ENCODE results near the gene SUPT7L. TPM values are rescaled to one million over a fixed set of nuclear protein-coding genes. Genes with fewer than 3 reads are reported as not detected.
"Not testable (repeated sequence)": the region's sequence is repeated elsewhere in the genome, so short reads cannot be mapped to it uniquely, and the experiment has no call there.

The SUPT7L gene
- polyA plus RNA-seq, 1 donor from 2014 or later = 15.4 TPM

- Mint-ChIP-seq H3K27me3 (peaks cover 2% of the 10 kb centered on the region), H3K4me1 (no peaks in the 10 kb centered on the region), H3K36me3 (peaks cover 6% of the 10 kb centered on the region), H3K9me3 (no peaks in the 10 kb centered on the region), H3K27ac (no peak overlapping the region), H3K4me3 (no peak overlapping the region)
Measured at GRCh38 chr2:27702302-27702701, 38.9 kb upstream of the SUPT7L start.

DNA sequence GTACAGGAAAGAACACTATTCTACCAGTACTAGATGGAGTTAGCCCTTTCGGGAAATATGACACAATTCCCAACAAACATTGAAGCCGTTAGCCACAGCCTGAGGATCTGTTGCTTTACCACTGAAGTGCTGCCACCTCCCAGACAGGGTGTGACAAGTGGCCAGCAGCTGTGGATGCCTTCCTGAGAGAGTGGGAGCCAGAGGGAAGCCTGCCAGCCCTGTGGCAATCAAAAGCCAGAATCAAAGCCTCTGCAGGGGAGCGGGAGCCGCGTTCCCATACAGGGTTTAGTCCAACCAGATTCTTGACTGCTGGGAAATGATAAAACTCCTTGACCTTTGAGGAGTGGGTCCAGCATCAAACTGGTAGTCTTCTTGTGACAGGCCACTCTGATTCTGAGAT lies 38.3 kb upstream of the SUPT7L start:
- H3K27ac Mint-ChIP-seq = no peak overlapping the region
- no peaks in the 10 kb centered on the region for H3K9me3 Mint-ChIP-seq
- no peaks in the 10 kb centered on the region for H3K4me1 Mint-ChIP-seq
- peaks cover 2% of the 10 kb centered on the region for H3K27me3 Mint-ChIP-seq
- H3K36me3 Mint-ChIP-seq = peaks cover 7% of the 10 kb centered on the region
- H3K4me3 Mint-ChIP-seq = no peak overlapping the region

- H3K4me1 Mint-ChIP-seq = no peaks in the 10 kb centered on the region
- no peaks in the 10 kb centered on the region for H3K9me3 Mint-ChIP-seq
- peaks cover 13% of the 10 kb centered on the region for H3K36me3 Mint-ChIP-seq
- no peak overlapping the region for H3K4me3 Mint-ChIP-seq
- no peak overlapping the region for H3K27ac Mint-ChIP-seq
- no peaks in the 10 kb centered on the region for H3K27me3 Mint-ChIP-seq
Measured at GRCh38 chr2:27697660-27698059, 34.2 kb upstream of the SUPT7L start.

- Mint-ChIP-seq H3K4me1 (no peaks in the 10 kb centered on the region), H3K27me3 (no peaks in the 10 kb centered on the region), H3K9me3 (no peaks in the 10 kb centered on the region), H3K4me3 (no peak overlapping the region), H3K27ac (no peak overlapping the region), H3K36me3 (peaks cover 6% of the 10 kb centered on the region)
Measured at GRCh38 chr2:27690052-27690451, 26.6 kb upstream of the SUPT7L start.

DNA sequence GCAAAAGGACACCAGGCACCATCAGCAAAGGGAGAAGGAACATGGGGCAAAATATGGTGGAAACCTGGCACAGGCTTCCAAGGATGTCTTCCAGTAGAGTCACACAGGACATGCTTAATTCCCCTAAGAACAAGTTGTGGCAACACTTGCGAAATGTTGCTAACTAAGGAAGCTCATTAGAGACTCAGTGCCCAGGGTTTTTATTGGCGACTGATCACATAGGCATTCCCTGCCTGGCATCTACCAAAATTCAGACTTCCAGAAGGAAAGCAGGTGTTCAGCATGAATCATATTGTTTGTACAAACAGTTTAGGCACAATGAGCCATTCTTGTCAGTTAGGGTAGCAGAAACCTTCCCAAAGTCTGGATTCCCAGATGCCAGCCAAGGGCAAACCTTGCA lies 26.0 kb upstream of the SUPT7L start:
- Mint-ChIP-seq H3K36me3 (peaks cover 6% of the 10 kb centered on the region), H3K27ac (no peak overlapping the region), H3K27me3 (no peaks in the 10 kb centered on the region), H3K4me3 (no peak overlapping the region), H3K9me3 (no peaks in the 10 kb centered on the region), H3K4me1 (no peaks in the 10 kb centered on the region)

- H3K36me3 Mint-ChIP-seq = peaks cover 9% of the 10 kb centered on the region
- no peaks in the 10 kb centered on the region for H3K27me3 Mint-ChIP-seq
- no peak overlapping the region for H3K27ac Mint-ChIP-seq
- no peak overlapping the region for H3K4me3 Mint-ChIP-seq
- no peaks in the 10 kb centered on the region for H3K9me3 Mint-ChIP-seq
- H3K4me1 Mint-ChIP-seq = peaks cover 2 to 6% (median 3%) of the 10 kb centered on the region in 3 donors
Measured at GRCh38 chr2:27687232-27687631, 23.8 kb upstream of the SUPT7L start.

DNA sequence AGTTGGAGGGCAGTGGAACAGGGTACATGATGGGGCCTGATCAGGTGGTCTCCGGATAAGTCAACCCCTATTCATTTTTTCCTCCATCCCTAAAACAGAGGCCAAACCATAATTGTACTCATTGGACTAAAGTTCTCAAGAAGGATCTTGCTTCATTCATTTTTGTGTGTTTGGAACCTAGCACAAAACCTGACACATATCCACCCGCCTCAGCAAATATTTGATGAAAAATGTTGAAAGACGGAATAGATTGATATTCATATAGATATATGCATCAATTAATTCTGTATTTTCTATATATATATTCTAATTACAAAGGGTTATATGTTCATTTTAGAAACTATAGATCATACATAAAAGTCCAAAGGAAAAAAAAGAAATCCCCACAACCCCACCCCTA lies 22.2 kb upstream of the SUPT7L start:
- H3K4me1 Mint-ChIP-seq = peaks cover 3 to 6% (median 3%) of the 10 kb centered on the region in 3 donors
- H3K27me3 Mint-ChIP-seq = no peaks in the 10 kb centered on the region
- H3K9me3 Mint-ChIP-seq = no peaks in the 10 kb centered on the region
- H3K36me3 Mint-ChIP-seq = peaks cover 7% of the 10 kb centered on the region
- peak overlapping the region in 2 of 3 donors; percentile 29 to 80 for H3K27ac Mint-ChIP-seq
- H3K4me3 Mint-ChIP-seq = no peak overlapping the region

DNA sequence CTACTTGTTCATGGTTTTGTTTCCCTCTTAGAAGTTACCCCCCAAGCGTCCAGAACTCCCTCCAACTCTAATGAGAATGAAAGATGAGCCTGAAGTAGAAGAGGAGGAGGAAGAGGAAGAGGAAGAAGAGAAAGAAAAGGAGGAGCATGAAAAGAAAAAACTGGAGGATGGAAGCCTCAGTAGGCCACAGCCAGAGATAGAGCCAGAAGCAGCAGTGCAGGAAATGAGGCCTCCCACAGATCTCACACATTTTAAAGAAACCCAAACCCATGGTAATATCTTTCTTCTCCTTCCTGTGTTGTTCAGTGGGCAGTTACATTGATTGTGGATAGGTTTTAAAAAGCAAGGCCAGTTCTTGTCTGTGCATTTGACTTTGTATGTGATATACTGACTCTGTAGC lies 21.6 kb upstream of the SUPT7L start:
- not testable (repeated sequence) for H3K36me3 Mint-ChIP-seq, H3K4me3 Mint-ChIP-seq, H3K4me1 Mint-ChIP-seq

DNA sequence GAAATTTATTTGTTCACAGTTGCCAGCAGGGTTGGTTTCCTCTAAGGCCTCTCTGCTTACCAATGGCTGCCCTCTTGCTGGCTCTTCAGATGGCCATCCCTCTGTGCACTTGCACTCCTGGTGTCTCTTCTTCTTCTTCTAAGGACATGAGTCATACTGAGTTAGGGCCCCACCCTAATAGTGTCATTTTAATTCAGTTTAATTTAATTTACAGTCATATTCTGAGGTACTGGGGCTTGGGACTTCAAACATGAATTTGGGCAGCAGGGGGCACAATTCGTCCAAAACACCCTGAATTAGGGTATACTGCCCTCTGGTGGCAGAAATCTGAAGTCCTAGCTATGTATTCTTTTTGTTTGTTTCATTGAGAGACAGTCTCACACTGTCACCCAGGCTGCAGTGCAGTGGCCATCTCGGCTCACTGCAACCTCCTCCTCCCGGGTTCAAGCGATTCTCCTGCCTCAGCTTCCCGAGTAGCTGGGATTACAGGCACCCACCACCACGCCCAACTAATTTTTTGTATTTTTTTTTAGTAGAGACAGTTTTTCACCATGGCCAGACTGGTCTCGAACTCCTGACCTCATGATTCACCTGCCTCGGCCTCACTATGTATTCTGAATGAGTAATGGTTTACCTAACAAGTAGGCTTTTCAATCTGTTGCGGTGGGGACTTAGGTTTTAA lies 20.1 kb upstream of the SUPT7L start:
- H3K36me3 Mint-ChIP-seq = peaks cover 10% of the 10 kb centered on the region
- H3K4me3 Mint-ChIP-seq = no peak overlapping the region
- no peaks in the 10 kb centered on the region for H3K27me3 Mint-ChIP-seq
- no peaks in the 10 kb centered on the region for H3K9me3 Mint-ChIP-seq
- H3K4me1 Mint-ChIP-seq = peaks cover 3 to 6% (median 3%) of the 10 kb centered on the region in 3 donors
- H3K27ac Mint-ChIP-seq = peak overlapping the region in 1 of 3 donors; percentile 67

More for the DNA sequence above, 21.6 kb upstream of the SUPT7L start:
- H3K9me3 Mint-ChIP-seq, H3K27me3 Mint-ChIP-seq: not testable (repeated sequence)
- peak overlapping the region in 2 of 3 donors; percentile 29 to 80 for H3K27ac Mint-ChIP-seq

DNA sequence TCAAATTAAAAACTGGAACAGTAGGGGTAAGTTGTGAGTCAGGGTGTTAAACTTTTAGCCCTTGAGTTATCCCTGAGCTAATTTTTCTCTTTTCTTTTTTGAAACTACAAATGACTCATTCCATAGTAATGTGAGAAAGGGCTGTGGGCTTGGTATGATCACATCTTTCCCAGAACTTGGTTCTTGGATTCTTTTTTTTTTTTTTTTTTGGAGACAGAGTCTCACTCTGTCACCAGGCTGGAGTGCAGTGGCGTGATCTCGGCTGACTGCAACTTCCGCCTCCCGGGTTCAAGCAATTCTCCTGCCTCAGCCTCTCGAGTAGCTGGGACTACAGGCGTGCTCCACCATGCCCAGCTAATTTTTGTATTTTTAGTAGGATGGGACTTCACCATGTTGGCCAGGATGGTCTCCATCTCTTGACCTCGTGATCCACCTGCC lies 18.9 kb upstream of the SUPT7L start:
- not testable (repeated sequence) for H3K4me1 Mint-ChIP-seq, H3K36me3 Mint-ChIP-seq, H3K9me3 Mint-ChIP-seq, H3K4me3 Mint-ChIP-seq, H3K27me3 Mint-ChIP-seq, H3K27ac Mint-ChIP-seq

DNA sequence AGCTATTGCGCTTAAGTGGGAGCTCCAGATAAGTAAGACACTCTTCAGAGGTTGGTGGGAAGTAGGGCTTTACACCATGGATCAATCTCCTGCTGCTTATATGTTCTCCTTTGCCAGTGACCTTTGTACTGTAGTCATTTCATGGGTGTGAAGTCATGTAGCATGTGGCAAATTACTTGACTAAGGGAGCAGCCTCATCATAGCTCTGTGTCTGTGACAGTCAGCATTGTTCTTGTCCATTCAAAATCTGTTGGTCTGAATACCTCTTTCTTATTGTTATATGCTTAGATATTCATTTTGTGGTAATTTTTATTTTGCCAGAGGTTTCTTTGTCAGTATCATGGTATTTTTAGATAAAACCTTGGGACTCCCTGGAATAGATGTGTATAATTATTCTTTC lies 18.4 kb upstream of the SUPT7L start:
- H3K4me1 Mint-ChIP-seq = peaks cover 3 to 6% (median 3%) of the 10 kb centered on the region in 3 donors
- H3K27me3 Mint-ChIP-seq = no peaks in the 10 kb centered on the region
- H3K9me3 Mint-ChIP-seq = no peaks in the 10 kb centered on the region
- no peak overlapping the region for H3K4me3 Mint-ChIP-seq
- H3K36me3 Mint-ChIP-seq = peaks cover 7% of the 10 kb centered on the region
- no peak overlapping the region for H3K27ac Mint-ChIP-seq

GRCh38 chr2:27680571-27680970 lies 17.2 kb upstream of the SUPT7L start:
- Mint-ChIP-seq H3K4me1 (peaks cover 3 to 6% (median 3%) of the 10 kb centered on the region in 3 donors), H3K27ac (peak overlapping the region in 1 of 3 donors; percentile 8), H3K4me3 (no peak overlapping the region), H3K27me3 (no peaks in the 10 kb centered on the region), H3K9me3 (no peaks in the 10 kb centered on the region), H3K36me3 (peaks cover 9% of the 10 kb centered on the region)

DNA sequence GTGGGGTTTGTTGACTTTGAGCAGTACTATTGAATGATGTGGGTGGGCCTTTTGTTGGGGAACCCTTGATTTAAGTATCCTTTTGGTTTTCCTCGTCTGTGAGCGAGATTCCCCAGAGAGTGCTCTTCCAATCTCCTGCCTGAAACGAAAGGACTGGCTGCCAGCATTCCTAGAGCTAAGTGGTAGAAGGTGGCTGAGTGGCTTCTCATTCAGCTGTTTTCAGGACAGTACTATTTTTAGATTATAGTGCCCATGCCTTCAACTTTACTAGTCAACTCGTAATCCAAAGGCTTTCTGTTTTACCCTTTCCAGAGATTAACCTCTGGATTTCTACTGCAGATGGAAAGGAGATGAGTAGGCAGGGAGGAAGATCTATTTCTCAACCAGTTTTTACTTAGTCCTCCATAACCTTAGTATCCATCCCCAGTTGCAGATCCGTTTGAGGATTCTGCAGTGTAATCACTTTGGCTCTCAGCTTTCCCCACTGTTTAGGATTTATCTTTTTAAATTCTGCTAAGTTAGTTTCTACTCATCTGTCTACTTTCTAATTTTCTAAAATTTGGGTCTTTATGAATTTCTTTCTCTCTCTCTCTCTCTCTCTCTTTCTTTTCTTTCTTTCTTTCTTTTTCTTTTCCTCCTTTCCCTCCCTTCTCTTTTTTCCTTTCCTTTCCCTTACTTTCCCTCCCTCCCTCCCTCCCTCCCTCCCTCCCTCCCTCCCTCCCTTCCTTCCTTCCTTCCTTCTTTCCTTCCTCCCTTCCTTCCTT lies 9.5 kb upstream of the SUPT7L start:
- peaks cover 0 to 4% (median 3%) of the 10 kb centered on the region in 3 donors for H3K4me1 Mint-ChIP-seq
- no peaks in the 10 kb centered on the region for H3K27me3 Mint-ChIP-seq
- H3K27ac Mint-ChIP-seq = no peak overlapping the region
- H3K9me3 Mint-ChIP-seq = no peaks in the 10 kb centered on the region
- peaks cover 7% of the 10 kb centered on the region for H3K36me3 Mint-ChIP-seq
- H3K4me3 Mint-ChIP-seq = no peak overlapping the region

- H3K36me3 Mint-ChIP-seq = peaks cover 9% of the 10 kb centered on the region
- H3K27ac Mint-ChIP-seq = no peak overlapping the region
Measured at GRCh38 chr2:27671235-27671634, 7.8 kb upstream of the SUPT7L start.

DNA sequence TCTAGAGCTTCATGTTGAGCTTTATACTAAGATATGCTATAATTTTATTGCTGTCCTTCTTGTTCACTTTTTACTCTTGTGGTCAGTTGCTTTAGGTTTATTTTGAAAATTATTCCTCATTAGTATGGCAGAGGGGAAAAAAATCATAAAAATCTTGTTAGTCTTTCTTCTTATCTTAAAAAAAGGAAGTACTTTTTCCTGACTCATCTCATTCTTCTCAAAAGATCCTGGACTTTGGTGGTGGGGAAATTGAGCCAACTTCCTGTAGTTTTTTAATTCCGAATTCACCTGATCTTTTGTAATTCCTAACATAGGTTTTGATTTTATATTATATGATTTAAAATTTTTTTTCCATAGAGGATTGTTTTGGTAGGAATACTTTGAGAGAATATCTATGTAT lies 4.0 kb upstream of the SUPT7L start:
- Mint-ChIP-seq H3K4me3 (peak overlapping the region in 1 of 4 donors; percentile 74), H3K27ac (peak overlapping the region in 1 of 3 donors; percentile 22), H3K36me3 (peaks cover 8% of the 10 kb centered on the region), H3K9me3 (no peaks in the 10 kb centered on the region), H3K27me3 (no peaks in the 10 kb centered on the region), H3K4me1 (peaks cover 9 to 30% (median 19%) of the 10 kb centered on the region in 3 donors)

More at GRCh38 chr2:27671235-27671634, 7.8 kb upstream of the SUPT7L start:
- H3K9me3 Mint-ChIP-seq = no peaks in the 10 kb centered on the region
- no peak overlapping the region for H3K4me3 Mint-ChIP-seq
- H3K4me1 Mint-ChIP-seq = peaks cover 0 to 9% (median 8%) of the 10 kb centered on the region in 3 donors
- no peaks in the 10 kb centered on the region for H3K27me3 Mint-ChIP-seq

Data from IgD-negative memory B cell (primary cell).